ENCODE measurements around the gene TEX11.

TEX11 gene

GRCh38 chrX:70481471-70482270, 426.8 kb downstream of the TEX11 start:
- CTCF ChIA-PET: interaction anchor here (0.5 kb wide), 1 partner anchor 14 kb away, joined by 3 read pairs; no protein-coding TSS in a partner anchor
- TF ChIP-seq CTCF (conservative IDR thresholded peaks at IDR 0.05; ENCODE audit: low read depth): no peak
- POLR2A ChIA-PET (ENCODE audit: low non-redundant PET): no interaction called here
- H3K27ac ChIP-seq: no peak overlapping the region
- DNase-seq (ENCODE audit: low spot score): no peak

GRCh38 chrX:70480660-70481018, 427.9 kb downstream of the TEX11 start:
- CTCF ChIA-PET: no interaction called here
- POLR2A ChIA-PET (ENCODE audit: low non-redundant PET): no interaction called here
- no peak for TF ChIP-seq CTCF (conservative IDR thresholded peaks at IDR 0.05; ENCODE audit: low read depth)
- no peak for DNase-seq (ENCODE audit: low spot score)
- H3K27ac ChIP-seq: no peak overlapping the region

DNA sequence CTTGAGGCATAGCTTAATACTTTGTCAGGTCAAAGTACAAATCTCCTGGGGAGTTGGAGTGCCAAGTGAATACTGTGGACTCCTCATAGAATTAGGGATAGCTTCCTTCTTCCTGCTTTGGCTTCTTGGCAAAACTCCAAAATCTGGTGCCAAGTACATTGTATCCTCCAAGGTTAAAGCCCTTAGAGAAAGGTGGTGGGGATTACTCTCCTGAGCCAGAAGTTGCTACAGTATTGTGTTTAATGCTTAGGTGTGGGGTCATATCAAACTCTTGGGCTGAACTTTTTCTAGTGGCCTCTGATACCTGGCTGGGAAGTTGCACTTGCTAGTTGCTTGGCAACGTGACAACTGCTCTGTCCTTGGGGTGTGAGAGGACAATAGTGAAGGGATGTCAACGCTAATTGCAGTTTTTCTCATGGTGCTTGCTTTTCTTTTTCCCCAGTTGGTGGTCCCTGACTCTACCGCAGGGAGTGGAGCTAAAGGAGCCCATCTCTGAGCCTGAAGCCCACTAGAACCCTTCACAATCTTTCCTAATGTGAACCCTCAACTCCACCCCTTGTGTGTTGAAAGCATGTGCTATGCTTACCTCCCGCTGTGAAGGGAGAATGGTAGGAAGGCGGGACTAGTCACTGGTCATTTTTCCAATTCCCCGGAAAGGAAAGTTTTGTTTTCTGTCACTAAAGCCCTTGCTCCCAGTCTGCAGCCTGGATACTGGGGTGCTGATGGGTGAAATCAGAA, 428.4 kb downstream of the TEX11 start:
- no peak for DNase-seq (ENCODE audit: low spot score)
- H3K27ac ChIP-seq: no peak overlapping the region
- CTCF ChIA-PET: no interaction called here
- POLR2A ChIA-PET (ENCODE audit: low non-redundant PET): no interaction called here
- TF ChIP-seq CTCF (conservative IDR thresholded peaks at IDR 0.05; ENCODE audit: low read depth): no peak

GRCh38 chrX:70479247-70479921, 429.1 kb downstream of the TEX11 start:
- no peak for TF ChIP-seq CTCF (conservative IDR thresholded peaks at IDR 0.05; ENCODE audit: low read depth)
- CTCF ChIA-PET: interaction anchor here (0.6 kb wide), 1 partner anchor 47 kb away, joined by 4 read pairs; no protein-coding TSS in a partner anchor
- peak; percentile 30 for DNase-seq (ENCODE audit: low spot score)
- POLR2A ChIA-PET (ENCODE audit: low non-redundant PET): no interaction called here
- H3K27ac ChIP-seq: no peak overlapping the region; the same call in 1 of the 2 replicates

All from RWPE1 (cell line).